ENCODE data around the gene KLF16. TPM values are rescaled to one million over a fixed set of nuclear protein-coding genes. Genes with fewer than 3 reads are reported as not detected.
"Not testable (repeated sequence)": the region's sequence is repeated elsewhere in the genome, so short reads cannot be mapped to it uniquely, and the experiment has no call there.

The KLF16 gene
- total and polyA plus RNA-seq, 9 of the 15 experiments (the other 6 are each of a cell fraction or from before 2014, with no cell fraction given) = 0.04 to 60.4 (median 6.8) TPM

DNA sequence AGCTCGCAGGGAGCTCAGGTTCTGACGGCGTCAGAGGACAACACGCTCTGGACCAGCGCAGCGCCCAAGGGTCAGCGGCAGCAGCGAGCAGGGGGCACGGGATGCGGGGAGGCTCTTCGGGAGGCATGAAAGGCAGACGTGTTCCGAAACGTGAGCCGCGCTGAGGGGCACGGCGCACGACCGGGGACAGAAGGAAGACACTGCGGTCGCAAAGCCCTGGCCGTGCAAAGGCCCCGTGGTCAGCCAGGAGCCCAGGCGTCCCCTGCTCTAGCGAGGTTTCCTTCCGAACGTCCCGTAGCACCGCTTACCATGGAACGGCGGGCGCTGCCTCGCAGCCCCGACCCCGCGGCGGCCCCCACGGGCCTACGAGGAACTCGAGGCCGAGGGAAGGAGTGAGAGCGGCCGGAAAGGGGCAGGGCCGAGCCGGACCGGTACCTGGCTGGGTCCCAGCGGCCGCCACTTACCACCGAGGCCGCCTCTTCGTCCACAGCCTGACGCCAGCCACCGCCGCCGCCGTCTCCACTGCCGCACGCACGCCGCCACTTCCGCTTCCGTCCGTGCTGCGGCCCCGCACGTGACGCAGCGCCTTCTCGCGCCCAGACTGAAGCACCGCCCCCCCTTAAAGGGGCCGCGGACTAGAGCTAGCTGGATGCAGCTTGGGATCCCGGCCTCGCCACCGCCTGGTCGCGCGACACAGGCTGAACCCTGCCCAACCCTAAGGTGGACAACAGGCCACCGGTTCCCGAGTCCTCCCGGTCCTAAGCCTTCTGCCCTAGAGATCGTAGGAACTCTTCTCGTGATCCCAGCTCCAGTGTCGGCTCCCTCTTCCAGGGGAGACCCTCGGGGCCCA, 12.5 kb upstream of the KLF16 start (continued):
- TF ChIP-seq, protein P1, sequence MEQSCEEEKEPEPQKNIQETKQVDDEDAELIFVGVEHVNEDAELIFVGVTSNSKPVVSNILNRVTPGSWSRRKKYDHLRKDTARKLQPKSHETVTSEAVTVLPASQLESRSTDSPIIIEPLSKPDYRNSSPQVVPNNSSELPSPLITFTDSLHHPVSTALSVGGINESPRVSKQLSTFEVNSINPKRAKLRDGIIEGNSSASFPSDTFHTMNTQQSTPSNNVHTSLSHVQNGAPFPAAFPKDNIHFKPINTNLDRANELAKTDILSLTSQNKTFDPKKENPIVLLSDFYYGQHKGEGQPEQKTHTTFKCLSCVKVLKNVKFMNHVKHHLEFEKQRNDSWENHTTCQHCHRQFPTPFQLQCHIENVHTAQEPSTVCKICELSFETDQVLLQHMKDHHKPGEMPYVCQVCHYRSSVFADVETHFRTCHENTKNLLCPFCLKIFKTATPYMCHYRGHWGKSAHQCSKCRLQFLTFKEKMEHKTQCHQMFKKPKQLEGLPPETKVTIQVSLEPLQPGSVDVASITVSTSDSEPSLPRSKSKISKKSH (CRISPR knock-in tag; IDR thresholded peaks at IDR 0.05) = no peak

DNA sequence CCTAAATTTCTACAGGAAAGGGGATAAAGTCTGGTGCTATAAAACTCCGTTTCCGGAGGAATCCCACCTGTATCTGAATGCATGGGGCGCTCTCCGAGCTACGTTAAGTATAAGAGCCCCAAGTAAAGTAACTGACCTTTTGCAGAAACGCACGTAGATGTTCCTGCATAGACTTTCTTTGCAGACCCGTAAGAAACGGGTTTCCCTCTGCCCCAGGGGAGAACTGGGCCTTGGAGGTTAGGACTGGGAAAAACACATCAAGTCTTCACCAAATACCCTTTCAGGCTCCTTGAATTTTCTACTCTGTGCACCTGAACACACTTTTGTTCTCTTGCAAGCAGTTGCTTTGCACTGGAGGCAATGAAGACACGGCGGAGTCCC, 11.9 kb upstream of the KLF16 start:
- DNase-seq (ENCODE audit: extremely low read depth in 1 of 4, low spot score in 3 of 4) = peak in 1 of 4 experiments; percentile 37
- Histone ChIP-seq H3K4me3 (peak overlapping the region; percentile 100), H3K4me2 (ENCODE audit: insufficient read depth, low read length) (peak overlapping the region; percentile 97), H3K9ac (ENCODE audit: insufficient read depth in 1 of 2, low read depth in 2 of 2, low read length in 2 of 2) (peak overlapping the region; percentile 95 to 99), H3K36me3 (ENCODE audit: control insufficient read depth, insufficient read depth, low read length) (peaks cover 35% of the 10 kb centered on the region; the same call in 2 of the 3 replicates), H3K27ac (ENCODE audit: extremely low read depth, low read depth, low read length) (peak overlapping the region; percentile 94), H3K4me1 (replicated peaks in 1 of 2; ENCODE audit: control insufficient read depth in 2 of 2, insufficient read depth in 2 of 2, low read length in 2 of 2) (peaks cover 37 to 54% of the 10 kb centered on the region in 2 experiments), H3K79me2 (ENCODE audit: control insufficient read depth, insufficient read depth, low read length) (peaks cover 62% of the 10 kb centered on the region)
- ChIA-PET CTCF (ENCODE audit: low intra/inter-chr PET ratio) (interaction anchor here (0.6 kb wide), 1 partner anchor 54 kb away, joined by 5 read pairs; no protein-coding TSS in a partner anchor), POLR2A (interaction anchor here (0.6 to 2.3 kb wide), 7 partner anchors 8 to 174 kb away, joined by 3 to 24 read pairs (median 4); no protein-coding TSS in a partner anchor)
- BruUV-seq (replicated peaks); H3K9me3 ChIP-seq (replicated peaks; ENCODE audit: control insufficient read depth, insufficient read depth, low read depth, low read length); H2AFZ ChIP-seq (ENCODE audit: low read depth, low read length); H4K20me1 ChIP-seq (replicated peaks; ENCODE audit: control insufficient read depth, insufficient read depth, low read length); H3K9me1 ChIP-seq (ENCODE audit: control insufficient read depth, insufficient read depth, low read length); intact Hi-C loops (cut with micrococcal nuclease); H3K27me3 ChIP-seq (ENCODE audit: control insufficient read depth in 2 of 2, insufficient read depth in 2 of 2, low read length in 2 of 2); in situ Hi-C loops (cut with MboI): not testable (repeated sequence)
- ATAC-seq = peak; percentile 0; the same call in 1 of the 3 replicates
- peak; percentile 76 for FAIRE-seq
- TF ChIP-seq CBFA2T2 (conservative IDR thresholded peaks at IDR 0.05) (0 out of 2 replicates have a peak, but pooled peaks have one; percentile 5), ZSCAN29 (IDR thresholded peaks at IDR 0.05) (peak; percentile 36; the same call in 1 of the 2 replicates)
- WGBS (ENCODE audit: insufficient coverage, low coverage, missing lambda C conversion rate) = 2% methylated on average over 11 of the region's 11 CpGs
